Right renal pelvis (tissue), 4 donors: ENCODE data around the gene HS3ST4. TPM values are rescaled to one million over a fixed set of nuclear protein-coding genes. Genes with fewer than 3 reads are reported as not detected.
A peak's percentile ranks its signal among the peaks of the same experiment; 100 is the strongest.

Experiments
- DNase-seq, 4 donors: peaks; one replicate each; pipeline ENCODE4 v3.0.0-alpha.2; 2013; ENCODE audit warnings: low read depth in 4 of 4, low spot score in 3 of 4, missing footprints in 1 of 4
- polyA plus RNA-seq, 4 donors: library from polyadenylated mRNA; unstranded; fragments of 120-200 nt; gene quantifications; one replicate each; pipeline ENCODE4 v1.2.1, GENCODE V29; 2013; ENCODE audit not compliant: insufficient read length in 4 of 4

HS3ST4 gene
- polyA plus RNA-seq, 4 donors: 0.37 to 0.90 (median 0.58) TPM

DNA sequence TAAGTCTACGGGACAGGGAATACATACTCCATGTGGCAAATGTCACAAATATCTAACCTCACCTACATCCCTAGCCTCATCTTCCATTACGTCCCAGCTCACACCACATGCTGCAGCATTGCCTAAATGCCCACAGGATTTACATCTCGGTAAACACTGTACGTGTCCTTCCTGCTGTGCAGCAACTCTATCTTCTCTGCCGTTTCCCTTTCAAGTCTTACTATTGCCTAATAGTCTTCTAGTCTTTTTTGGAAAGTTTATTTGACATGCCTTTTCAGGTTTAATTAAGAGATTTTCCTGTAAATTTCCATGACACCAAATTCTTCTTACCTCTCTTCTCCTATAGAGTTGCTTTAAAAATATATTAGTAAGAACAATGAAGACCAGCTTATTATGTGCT is 120.5 kb downstream of the HS3ST4 start:
- no peak for DNase-seq

DNA sequence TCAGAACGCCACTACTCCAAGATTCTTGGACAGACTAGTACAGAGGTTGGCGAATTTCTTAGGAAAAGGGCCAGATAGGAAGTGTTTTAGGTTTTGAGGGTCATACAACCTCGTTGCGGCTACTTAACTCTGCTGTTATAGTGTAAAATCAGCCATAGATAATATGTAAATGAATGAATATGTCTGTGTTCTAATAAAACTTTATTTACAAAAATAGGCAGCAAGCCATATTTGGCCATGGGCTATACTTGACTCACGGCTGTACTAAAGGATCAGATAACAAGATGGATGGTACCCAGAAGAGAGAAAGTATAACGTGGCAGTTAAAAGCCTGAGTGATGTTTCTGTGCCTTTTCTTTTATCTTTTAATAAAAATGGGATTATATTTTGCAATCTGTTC is 125.5 kb downstream of the HS3ST4 start:
- no peak for DNase-seq

DNA sequence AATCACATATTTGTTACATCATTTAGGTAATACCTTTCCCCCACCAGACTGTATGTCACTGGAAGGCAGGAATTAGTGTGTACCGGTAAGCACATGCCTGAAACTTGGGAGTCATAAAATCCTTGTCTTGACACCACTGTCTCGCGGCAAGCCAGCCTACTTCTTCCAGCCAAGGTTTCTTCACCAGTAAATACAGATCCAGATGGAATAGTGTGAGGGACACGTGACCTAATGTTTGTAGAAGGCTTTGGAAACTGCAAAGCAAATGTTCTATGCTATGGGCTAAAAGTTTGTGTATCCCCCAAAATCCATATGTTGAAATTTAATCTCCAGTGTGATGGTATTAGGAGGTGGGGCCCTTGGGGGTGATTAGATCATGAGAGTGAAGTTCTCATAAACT is 126.1 kb downstream of the HS3ST4 start:
- no peak for DNase-seq

DNA sequence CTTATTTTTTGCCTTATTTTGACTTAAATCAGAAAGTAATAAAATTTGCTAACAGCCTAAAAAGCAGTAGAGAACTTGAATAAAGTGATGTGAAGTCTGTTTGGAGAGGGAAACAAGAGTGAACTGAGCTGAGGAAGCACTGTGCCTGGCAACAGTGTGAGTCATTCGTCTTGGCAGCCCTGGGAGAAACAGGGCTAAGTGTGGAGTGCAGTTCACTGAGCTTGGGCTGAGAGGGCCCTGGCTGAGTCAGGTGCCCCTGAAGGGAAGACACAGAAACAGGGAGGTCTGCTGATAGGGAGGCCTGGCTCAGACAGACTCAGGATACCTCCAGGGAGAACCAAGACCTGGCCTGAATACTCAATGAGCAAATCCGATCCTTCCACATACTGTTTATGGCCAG is 132.1 kb downstream of the HS3ST4 start:
- DNase-seq: no peak

DNA sequence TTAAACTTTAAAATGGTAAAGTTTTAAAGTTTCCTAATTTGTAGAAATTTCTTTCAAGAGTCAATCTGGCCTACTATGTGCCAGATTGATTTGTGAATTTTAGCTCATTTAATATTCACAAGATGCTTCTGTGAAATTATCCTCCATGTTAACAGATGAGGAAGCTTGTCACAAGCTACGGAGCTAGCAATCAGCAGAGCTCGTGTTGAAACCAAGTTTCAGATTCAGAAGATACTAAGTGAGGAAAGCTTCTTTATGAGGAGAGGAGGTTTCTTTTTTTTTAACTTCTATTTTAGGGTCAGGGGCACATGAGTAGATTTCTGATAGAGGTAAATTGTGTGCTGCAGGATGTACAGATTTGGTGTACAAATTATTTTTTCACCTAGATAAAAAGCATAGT is 135.9 kb downstream of the HS3ST4 start:
- no peak for DNase-seq

DNA sequence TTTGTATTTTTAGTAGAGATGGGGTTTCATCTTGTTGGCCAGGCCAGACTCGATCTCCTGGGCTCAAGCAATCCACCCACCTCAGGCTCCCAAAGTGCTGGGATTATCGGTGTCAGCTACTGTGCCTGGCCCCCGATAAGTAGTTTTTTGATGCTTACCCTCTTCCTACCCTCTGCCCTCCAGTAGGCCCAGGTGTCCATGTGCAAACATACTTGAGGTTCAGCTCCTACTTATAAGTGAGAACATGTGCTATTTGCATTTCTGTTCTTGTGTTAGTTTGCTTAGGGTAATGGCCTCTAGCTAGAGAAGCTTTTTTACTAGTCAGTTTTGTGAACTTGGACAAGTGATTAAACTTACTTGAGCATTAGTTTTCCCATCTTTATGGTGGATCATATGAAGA is 136.8 kb downstream of the HS3ST4 start:
- no peak for DNase-seq

DNA sequence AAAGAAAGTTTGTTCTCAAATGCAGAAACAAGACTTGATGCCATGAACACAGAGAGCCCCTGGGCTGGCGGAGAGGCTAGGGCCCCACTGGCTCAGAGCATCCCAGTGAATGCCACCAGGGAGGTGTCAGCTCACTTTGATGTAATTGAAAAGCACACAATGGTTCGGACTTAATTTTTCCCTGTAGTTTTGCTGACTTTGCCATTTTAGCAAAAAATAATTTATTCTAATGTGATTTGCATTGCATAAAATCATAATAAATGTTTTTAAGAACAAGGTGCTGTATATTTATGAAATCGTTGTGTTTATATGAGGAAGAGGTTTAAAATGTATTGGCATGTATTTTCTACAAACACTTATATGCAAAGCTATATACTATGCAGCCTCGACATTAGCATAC is 140.5 kb downstream of the HS3ST4 start:
- no peak for DNase-seq

DNA sequence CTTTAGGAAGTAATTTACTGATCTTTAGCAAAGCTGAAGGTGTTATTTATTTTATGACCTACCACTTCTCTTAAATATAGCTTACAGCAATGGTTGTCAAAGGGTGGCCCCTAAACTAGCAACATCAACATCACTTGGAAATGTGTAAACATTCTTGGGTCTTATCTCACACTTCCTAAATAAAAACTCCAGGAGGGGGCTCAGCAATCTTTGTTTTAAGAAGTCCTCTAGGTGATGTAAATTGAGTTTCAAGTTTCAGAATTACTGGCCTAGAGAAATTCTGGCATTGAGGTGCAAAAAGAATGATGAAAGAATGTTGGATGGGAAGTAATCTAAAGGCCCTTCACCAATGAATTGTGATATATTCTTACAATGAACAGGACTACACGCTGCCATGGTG is 142.3 kb downstream of the HS3ST4 start:
- no peak for DNase-seq

DNA sequence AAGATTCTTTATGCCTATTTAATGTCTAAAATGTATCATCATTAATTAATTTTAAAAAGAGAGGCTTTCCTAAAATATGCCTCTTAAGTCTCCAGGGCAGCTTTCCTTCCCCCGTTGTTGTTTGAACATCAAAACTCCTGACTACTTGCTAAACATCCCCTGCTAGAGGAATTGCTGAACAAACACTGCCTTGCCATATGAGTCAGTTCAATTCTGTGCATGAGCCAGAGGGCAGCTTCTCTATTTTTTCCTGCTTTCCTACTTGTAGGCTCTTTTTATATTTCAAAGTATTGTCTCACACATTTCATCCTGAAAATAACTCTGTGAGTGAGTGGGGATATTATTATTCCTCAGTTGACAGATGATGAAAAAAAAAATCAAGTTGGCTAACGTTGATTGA is 143.4 kb downstream of the HS3ST4 start:
- DNase-seq: no peak

DNA sequence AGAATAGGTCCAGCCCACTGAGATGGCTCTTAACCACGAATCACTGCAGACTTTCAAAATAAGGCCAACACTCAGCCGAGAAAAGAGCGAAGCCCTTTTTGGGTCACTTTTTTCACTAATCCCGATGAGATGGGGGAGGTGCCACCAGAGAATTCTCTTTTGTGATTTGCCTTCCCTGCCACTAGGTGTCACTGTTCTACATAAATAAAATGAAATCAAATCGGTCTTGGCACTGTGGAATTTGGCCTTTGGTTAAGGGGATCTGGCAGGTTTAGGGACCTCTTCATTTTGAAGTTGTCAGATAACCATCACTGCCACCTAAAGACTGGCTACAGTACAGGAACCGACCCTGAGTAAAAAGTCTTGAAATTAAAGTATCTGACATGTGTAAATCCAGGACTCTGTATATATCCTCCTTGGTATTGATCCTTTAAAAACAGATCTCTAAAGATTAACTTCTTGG is 147.0 kb downstream of the HS3ST4 start:
- DNase-seq: peak; percentile 26 to 44 (median 32)

DNA sequence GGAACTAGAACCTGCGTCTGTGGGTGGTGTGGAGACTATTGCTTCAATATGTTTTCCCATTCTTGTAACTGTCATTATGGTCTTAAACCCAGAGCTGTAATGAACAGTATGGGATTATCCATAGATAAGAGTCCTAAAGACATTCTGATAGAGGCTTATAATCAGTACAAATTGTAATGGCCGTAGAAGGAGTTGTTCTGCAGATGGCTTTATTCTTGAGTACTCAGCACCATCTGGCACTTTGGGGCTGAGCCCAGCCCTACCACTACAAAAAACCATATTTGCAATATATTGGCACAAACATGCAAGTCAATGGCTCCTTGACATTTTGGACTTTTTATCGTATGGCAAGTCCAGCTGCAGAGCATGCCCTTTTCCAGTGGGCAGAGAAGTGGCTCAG is 150.0 kb downstream of the HS3ST4 start:
- DNase-seq: no peak

DNA sequence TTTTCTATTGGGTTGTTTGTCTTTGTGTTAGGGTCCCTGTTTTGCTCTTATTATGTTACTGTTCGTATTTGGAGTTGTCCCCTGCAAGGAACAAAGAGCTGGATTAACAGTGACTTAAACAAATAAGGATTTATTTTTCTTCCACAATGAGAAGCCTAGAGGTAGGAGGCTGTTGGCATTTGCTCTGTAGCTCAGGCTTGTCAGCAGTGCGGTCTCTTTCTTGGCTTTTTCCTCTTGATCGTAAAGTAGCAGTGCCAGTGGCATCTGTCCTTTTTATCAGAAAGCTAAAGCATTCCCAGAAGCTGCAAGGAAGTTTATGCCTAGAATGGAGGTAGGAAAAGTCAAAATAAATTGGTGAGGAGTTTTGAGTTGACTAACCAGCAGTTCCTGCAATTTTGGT is 154.1 kb downstream of the HS3ST4 start:
- no peak for DNase-seq

DNA sequence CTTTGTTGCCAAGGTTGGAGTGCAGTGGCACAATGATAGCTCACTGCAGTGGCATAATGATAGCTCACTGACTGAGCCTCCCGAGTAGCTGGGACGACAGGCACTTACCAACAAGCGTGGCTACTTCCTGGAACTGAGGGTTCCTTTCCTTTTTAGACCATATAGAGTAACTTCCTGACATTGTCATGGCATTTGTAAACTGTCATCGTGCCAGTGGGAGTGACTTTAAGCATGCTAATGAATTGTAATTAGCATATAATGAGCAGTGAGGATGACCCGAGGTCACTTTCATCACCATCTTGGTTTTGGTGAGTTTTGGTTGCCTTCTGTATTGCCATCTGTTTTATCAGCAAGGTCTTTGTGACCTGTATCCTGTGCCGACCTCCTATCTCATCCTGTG is 162.4 kb downstream of the HS3ST4 start:
- no peak for DNase-seq

DNA sequence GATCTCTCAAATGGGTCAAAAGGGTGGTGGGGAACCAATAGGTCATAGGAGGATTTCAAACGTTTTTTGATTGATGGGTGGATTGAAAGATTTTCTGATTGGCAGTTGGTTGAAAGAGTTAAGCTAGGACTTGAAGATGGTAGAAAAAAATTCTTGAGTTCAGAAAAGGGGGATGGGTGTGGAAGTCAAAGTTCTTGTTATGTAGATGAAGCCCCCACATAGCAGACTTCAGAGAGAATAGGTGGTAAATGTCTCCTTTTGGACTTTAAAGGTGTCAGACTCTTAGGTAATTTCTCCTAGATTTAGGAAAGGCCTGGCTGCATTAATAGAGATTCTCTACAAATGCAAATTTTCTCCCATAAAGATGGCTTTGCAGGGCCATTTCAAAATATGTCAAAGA is 163.3 kb downstream of the HS3ST4 start:
- no peak for DNase-seq

DNA sequence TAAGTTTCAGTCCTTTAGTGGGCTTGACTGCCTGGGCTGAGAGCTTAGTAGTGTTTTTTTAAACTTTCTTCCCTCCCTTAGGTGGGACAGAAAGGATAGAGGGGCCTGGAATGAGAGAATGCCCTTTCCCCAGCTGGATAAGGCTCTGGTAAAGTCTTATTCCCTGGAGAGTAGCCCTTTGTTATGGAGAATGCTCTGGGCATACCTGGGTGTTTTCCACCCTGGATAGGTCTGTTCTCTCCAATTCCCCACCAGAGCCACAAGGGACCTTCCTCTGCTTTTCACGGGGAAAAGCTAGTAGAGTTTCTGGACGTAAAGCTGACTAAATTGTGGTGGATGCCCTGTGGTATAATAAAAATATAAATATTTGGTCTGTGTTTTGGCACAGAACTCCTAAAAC is 164.1 kb downstream of the HS3ST4 start:
- no peak for DNase-seq

DNA sequence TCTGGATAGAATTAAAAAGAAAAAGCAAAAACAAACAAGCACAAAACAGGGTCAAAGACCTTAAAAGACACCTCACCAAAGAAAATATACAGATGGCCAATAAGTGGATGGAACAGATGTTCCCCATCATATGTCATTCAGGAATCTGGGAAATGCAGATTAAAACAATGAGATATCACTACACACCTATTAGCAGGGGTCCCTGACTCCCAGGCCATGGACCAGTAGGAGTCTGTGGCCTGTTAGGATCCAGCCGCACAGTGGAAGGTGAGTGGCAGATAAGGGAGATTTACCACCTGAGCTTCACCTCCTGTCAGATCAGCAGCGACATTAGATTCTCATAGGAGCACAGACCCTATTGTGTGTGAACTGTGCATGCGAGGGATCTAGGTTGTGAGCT is 167.9 kb downstream of the HS3ST4 start:
- DNase-seq: no peak

DNA sequence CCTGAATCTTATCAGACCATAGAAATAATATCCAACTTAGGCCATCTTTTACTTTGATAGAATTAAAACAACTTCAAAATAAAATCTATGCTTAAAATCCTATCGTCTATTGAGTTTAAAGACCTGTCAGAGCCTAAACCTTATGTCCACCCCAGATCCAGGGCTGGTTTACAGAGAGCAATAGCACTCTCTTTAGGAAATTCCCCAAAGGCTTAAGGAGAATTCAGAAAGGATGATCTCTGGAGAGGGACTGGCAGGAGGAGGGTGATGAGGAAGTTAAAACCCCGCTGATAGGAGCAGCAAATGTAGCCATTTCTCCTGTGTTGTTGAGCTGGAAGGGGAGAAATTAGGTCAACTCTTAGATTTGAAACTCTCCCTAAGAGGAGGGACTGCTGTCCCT is 175.3 kb downstream of the HS3ST4 start:
- DNase-seq: no peak

DNA sequence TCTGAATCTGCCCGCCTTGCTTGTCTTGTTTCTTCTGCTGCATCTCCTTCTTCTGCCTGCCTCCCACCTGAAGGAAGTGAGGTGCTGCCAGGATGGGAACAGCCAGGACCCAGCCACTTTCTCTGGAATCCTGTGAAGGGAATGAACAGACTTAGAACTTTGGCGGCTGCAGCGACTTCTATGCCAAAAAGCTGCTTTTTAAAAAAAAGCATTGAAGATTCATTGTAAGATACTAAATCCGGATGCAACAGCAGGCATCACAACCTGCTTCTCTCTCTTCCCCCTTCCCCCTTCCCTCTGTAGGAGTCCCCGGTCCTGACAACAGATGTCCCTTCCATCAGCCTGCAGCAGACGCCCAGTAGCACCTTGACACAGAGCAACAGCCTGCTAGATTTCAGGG is 176.3 kb downstream of the HS3ST4 start:
- no peak for DNase-seq

DNA sequence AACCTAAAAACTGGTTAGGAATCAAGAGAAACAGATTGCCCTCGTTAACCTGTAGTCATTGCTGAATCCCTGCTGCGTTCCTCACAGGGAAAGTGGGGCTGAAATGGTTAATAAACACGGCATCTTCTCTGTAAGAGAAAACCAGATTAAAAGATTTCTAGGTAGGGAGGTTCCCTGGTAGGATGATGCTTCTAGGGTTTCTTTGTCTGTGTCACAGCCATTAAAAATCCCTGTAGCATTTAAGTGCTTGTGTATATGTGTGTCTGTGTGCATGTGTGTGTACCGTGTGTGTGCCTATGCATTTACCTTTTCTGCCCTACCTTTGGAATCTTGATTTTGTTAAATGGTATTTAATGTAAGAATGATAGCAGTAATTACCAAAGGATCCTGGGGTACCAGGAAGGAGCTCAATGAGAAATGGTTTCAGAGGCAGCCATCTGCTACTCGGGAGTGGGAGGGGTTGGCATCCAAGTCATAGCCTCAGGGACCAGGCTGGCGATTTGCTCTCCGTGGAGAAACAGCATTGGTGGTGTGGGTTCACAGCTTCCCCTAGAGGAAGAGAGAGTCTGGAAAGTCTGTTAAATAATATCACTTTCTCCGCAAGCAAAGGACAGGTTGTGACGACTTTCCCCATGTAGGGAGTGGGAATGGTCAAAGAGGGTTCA is 177.1 kb downstream of the HS3ST4 start:
- no peak for DNase-seq

DNA sequence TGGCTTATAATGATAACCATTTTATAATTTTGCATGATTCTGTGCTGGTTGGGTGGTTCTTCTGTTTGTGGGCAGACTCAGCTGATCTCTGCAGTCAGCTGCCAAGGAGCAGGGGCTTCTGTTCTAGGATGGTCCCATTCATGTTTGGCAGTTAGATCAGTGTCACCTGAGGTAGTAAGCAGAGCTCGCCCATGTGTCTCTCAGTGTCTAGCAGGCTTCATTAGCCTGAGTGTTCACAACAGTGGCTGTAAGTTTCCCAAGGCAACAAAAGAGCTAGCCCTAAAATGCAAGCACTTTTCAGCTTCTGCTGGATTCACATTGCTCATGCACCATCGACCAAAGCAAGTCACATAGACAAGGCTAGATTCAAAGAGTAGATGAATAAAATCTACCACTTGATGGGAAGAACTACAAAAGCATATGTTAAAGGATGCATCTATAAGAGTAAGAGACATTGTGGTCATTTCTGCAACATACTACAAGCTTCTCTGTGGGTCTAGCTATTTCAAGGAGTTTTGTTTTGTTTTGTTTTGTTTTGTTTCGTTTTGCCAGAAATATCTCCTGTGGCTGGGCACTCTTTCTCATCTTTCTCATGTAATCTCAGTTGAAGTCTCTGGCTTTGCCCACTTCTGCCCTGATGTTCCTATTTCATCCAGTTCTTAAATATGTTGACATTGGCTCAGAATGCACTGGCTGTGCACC is 180.8 kb downstream of the HS3ST4 start:
- DNase-seq: no peak

DNA sequence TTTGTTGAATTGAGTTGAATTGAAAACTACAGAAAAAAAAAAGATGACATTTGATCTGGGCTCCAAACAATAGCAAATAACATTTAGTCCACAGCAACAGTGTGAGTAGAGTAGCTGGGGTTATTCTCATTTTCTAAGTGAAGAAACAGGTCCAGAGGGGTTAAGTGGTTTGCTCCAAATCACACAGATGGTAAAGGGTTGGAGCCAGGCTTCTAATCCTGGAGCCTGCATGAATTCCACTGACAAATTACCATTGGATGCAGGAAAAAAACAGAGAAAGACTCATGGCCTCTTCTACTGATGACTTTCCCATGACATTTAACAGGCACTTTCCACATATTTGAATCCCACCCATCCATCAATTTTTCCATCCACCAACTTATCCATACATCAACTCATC is 182.4 kb downstream of the HS3ST4 start:
- no peak for DNase-seq

DNA sequence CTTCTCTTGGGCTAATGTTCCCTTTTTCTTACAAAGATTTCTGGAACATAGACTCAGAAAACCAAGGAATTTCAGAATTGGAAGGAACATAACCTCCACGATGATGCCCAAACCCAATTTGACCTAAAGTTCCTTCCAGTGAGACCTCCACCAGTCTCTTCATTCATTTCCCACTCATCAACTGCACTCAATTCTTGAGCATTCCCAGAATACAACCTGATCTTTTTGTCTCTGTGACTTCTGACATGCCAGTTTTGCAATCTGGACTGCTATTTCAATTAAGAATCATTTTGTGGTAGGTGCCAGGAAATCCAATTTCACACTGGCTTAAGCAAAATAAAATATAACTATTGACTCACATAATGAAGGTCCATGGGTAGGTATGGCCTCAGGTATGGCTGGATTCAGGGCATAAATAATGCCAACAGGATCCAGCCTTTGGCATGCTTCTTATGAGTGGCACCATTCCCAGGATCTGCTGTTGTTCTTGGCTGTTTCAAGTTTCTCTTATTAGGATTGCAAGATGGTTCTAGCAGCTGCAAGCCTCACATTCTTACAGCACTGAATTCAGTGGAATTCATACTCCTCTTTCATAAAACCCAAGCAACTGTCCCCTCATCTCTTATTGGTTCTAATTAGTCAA is 184.3 kb downstream of the HS3ST4 start:
- DNase-seq: no peak
